BE2C (cell line): Measurements from ENCODE around the gene LGI4.

Experiments
- DNase-seq: peaks from one replicate; pipeline ENCODE4 v3.0.0-alpha.2; 2020
- H3K27me3 ChIP-seq: fragments of 250-450 bp; sonication (Bioruptor Pico); 2 replicates; pipeline ENCODE4 v1.5.1; 2020; ENCODE audit warnings: mild to moderate bottlenecking
- H3K36me3 ChIP-seq: fragments of 250-450 bp; sonication (Bioruptor Pico); 2 replicates; pipeline ENCODE4 v1.5.1; 2020; ENCODE audit warnings: mild to moderate bottlenecking
- H3K4me1 ChIP-seq: fragments of 250-450 bp; sonication (Bioruptor Pico); 2 replicates; pipeline ENCODE4 v1.5.1; 2020
- H3K4me3 ChIP-seq: 2 replicates; pipeline ENCODE4 v1.5.1; 2011; ENCODE audit warnings: low read depth, low read length
- H3K9me3 ChIP-seq: fragments of 250-450 bp; sonication (Bioruptor Pico); 2 replicates; pipeline ENCODE4 v1.5.1; 2020
- CTCF ChIP-seq: IDR thresholded peaks from 2 replicates; pipeline ENCODE4 v1.5.1; 2012; ENCODE audit warnings: mild to moderate bottlenecking, low read depth, low read length

LGI4 gene

DNA sequence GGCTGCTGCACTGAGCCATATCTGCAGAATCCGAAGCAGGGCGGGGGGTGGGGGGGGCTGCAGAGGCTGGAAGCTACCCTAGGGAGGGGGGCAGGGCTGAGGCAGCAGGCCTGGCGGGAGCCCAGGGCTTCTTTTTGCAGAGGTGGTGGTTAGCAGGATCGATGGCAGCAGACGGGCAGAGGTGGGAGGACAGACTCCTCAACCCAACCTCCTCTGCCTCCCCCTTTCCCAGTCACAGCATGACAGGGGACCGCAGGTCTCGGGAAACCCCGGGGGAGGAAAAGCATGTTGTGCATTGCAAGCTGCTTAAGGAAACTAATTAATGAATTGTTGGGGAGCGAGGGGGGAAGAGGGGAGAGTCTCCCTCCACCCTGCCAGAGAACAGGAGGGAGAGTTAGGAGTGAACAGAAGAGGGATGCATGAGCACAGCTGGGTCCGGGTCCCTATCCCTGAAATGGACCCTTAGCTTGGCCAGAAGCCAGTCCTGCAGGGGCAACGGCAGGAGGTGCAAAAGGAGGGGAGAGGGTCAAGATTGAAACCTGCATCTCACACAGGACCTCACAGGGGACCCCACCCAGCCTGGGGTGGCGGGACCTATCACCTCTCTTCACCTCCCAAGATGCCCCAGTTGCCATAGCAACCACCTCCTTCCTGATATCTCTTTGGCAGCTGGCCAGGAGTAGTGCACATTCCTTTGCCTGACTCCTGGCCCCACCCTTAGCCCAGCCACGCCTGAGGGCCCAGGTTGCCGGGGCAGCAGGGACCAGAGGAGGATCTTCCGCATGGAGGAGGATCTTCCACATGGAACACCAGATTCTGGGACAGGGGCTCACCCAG lies 10.0 kb upstream of the LGI4 start:
- Histone ChIP-seq H3K4me3 (no peak overlapping the region), H3K9me3 (no peaks in the 10 kb centered on the region), H3K27me3 (peaks cover 30% of the 10 kb centered on the region), H3K36me3 (no peaks in the 10 kb centered on the region), H3K4me1 (peaks cover 4% of the 10 kb centered on the region)
- TF ChIP-seq CTCF: no peak
- DNase-seq: no peak

- no peaks in the 10 kb centered on the region for H3K9me3 ChIP-seq
- H3K36me3 ChIP-seq: no peaks in the 10 kb centered on the region
- peaks cover 4% of the 10 kb centered on the region for H3K4me1 ChIP-seq
- H3K27me3 ChIP-seq: peaks cover 30% of the 10 kb centered on the region
- no peak for TF ChIP-seq CTCF
- no peak overlapping the region for H3K4me3 ChIP-seq
- DNase-seq: no peak
Measured at GRCh38 chr19:35144259-35144599, 9.4 kb upstream of the LGI4 start.

GRCh38 chr19:35143818-35144217 lies 9.0 kb upstream of the LGI4 start:
- TF ChIP-seq CTCF: no peak
- Histone ChIP-seq H3K4me1 (peaks cover 4% of the 10 kb centered on the region), H3K27me3 (peaks cover 30% of the 10 kb centered on the region), H3K36me3 (no peaks in the 10 kb centered on the region), H3K4me3 (no peak overlapping the region), H3K9me3 (no peaks in the 10 kb centered on the region)
- no peak for DNase-seq

- peak; percentile 50 for DNase-seq
- Histone ChIP-seq H3K9me3 (no peaks in the 10 kb centered on the region), H3K27me3 (peaks cover 30% of the 10 kb centered on the region), H3K4me3 (no peak within 1 kb of the TSS), H3K4me1 (peaks cover 4% of the 10 kb centered on the region), H3K36me3 (no peaks in the 10 kb centered on the region)
- TF ChIP-seq CTCF: no peak
Measured at GRCh38 chr19:35143231-35143715, 8.4 kb upstream of the LGI4 start, which contains the start of gene FXYD7. Gene FXYD7, plus strand, starts transcription at chr19:35143255. Its CDS starts 79 bp downstream, at chr19:35143334.

DNA sequence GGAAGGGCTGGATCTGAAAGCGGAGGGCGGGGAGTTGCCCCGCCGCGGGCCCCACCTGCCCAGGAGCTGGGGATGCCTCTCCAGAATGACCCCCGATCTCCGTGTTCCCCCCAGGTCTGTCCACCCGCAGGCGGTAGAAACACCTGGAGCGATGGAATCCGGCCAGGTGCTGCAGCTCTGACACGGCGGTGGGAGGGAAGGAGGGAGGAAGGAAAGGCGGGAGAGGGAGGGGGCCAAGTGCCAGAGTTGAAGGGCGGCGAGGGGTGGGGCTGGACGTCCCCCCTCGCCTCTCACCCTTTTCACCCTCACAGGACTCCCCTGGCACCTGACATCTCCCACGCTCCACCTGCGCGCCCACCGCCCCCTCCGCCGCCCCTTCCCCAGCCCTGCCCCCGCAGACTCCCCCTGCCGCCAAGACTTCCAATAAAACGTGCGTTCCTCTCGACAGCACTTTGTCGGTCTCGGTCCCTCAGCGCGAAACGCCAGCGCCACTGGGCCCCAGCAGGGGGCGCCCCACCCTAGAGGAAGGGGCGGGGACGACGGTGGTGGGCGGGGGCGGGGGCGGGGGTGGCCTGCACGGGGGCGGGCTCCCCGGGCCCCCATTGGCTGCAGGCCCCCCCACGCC lies 7.9 kb upstream of the LGI4 start:
- no peaks in the 10 kb centered on the region for H3K36me3 ChIP-seq
- H3K9me3 ChIP-seq: no peaks in the 10 kb centered on the region
- DNase-seq: peak; percentile 54
- H3K27me3 ChIP-seq: peaks cover 30% of the 10 kb centered on the region
- no peak overlapping the region for H3K4me3 ChIP-seq
- TF ChIP-seq CTCF: peak; percentile 38
- peaks cover 4% of the 10 kb centered on the region for H3K4me1 ChIP-seq
